Glutamatergic neuron (in vitro differentiated cells): Measurements from ENCODE around the gene SPARC. TPM values are rescaled to one million over a fixed set of nuclear protein-coding genes. Genes with fewer than 3 reads are reported as not detected.

Experiments
- DNase-seq: peaks from one replicate; pipeline ENCODE4 v3.0.0; 2022
- H3K27ac Mint-ChIP-seq: one replicate; pipeline ENCODE4 v1.8.0; 2020; ENCODE audit warnings: mild to moderate bottlenecking, mixed read lengths, inconsistent platforms; ENCODE audit not compliant: unreplicated experiment
- H3K27me3 Mint-ChIP-seq: one replicate; pipeline ENCODE4 v1.8.0; 2020; ENCODE audit warnings: mild to moderate bottlenecking, moderate library complexity, mixed read lengths, inconsistent platforms; ENCODE audit not compliant: unreplicated experiment
- H3K36me3 Mint-ChIP-seq: one replicate; pipeline ENCODE4 v1.8.0; 2020; ENCODE audit warnings: mild to moderate bottlenecking, mixed read lengths, inconsistent platforms; ENCODE audit not compliant: unreplicated experiment
- H3K4me1 Mint-ChIP-seq: one replicate; pipeline ENCODE4 v1.8.0; 2020; ENCODE audit warnings: mild to moderate bottlenecking, low read depth, mixed read lengths, inconsistent platforms; ENCODE audit not compliant: unreplicated experiment
- H3K4me3 Mint-ChIP-seq: one replicate; pipeline ENCODE4 v1.8.0; 2020; ENCODE audit warnings: mild to moderate bottlenecking, mixed read lengths, inconsistent platforms; ENCODE audit not compliant: unreplicated experiment
- H3K9me3 Mint-ChIP-seq: one replicate; pipeline ENCODE4 v1.8.0; 2020; ENCODE audit warnings: mild to moderate bottlenecking, moderate library complexity, mixed read lengths, inconsistent platforms; ENCODE audit not compliant: unreplicated experiment
- CTCF ChIP-seq: fragments of 200-600 bp; sonication (generic); IDR thresholded peaks from one replicate; pipeline ENCODE4 v1.5.0; 2021; ENCODE audit not compliant: partially characterized antibody, unreplicated experiment
- total RNA-seq: library from RNA; stranded (reverse); fragmentation: NEBNext Ultra II Directional; extraction: Animal tissue kit (Norgen Biotek cat#: 25700); gene quantifications from one replicate; pipeline ENCODE4 v1.2.1, GENCODE V29; 2021; ENCODE audit not compliant: unreplicated experiment

Gene SPARC
- total RNA-seq, 1 donor from 2014 or later, result 946 TPM

GRCh38 chr5:151696470-151697061 lies 9.9 kb upstream of the SPARC start:
- H3K4me3 Mint-ChIP-seq, result peak overlapping the region; percentile 84
- H3K27me3 Mint-ChIP-seq, result peaks cover 7% of the 10 kb centered on the region
- peak overlapping the region; percentile 99 for H3K27ac Mint-ChIP-seq
- no peaks in the 10 kb centered on the region for H3K36me3 Mint-ChIP-seq
- H3K4me1 Mint-ChIP-seq, result peaks cover 37% of the 10 kb centered on the region
- peaks cover 4% of the 10 kb centered on the region for H3K9me3 Mint-ChIP-seq
- TF ChIP-seq CTCF, result no peak
- peak; percentile 80 for DNase-seq

DNA sequence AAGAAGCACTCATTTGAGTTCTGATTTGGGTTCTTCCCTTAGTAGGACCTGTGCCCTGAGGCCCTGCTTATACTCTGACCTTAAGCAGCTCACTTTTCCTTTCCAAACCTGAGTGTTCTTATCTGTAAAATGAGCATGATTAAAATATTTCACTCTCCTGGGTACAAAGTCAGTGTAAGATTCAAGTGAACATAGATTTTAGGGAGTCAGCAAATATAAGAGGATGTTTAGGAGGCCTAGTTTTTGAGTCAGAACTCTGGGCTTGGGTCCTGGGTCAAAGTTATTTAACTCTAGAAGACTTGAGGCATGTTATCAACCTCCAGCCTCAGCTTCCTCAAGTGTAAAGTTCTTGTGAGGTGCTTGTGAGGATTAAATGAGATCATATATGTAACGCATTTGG lies 8.7 kb upstream of the SPARC start:
- Mint-ChIP-seq H3K9me3 (peaks cover 4% of the 10 kb centered on the region), H3K27ac (no peak overlapping the region), H3K4me3 (no peak overlapping the region), H3K36me3 (no peaks in the 10 kb centered on the region), H3K4me1 (peaks cover 32% of the 10 kb centered on the region), H3K27me3 (peaks cover 7% of the 10 kb centered on the region)
- DNase-seq, result no peak
- no peak for TF ChIP-seq CTCF

- no peak overlapping the region for H3K4me3 Mint-ChIP-seq
- H3K27me3 Mint-ChIP-seq, result peaks cover 4% of the 10 kb centered on the region
- no peak for TF ChIP-seq CTCF
- no peak overlapping the region for H3K27ac Mint-ChIP-seq
- H3K4me1 Mint-ChIP-seq, result peaks cover 24% of the 10 kb centered on the region
- DNase-seq, result no peak
- no peaks in the 10 kb centered on the region for H3K36me3 Mint-ChIP-seq
- H3K9me3 Mint-ChIP-seq, result peaks cover 3% of the 10 kb centered on the region
These were observed 7.3 kb upstream of the SPARC start for GRCh38 chr5:151694035-151694485.

- H3K4me3 Mint-ChIP-seq, result no peak overlapping the region
- no peaks in the 10 kb centered on the region for H3K36me3 Mint-ChIP-seq
- no peak for DNase-seq
These were observed 5.6 kb upstream of the SPARC start for GRCh38 chr5:151692312-151692711.

More at GRCh38 chr5:151692312-151692711, 5.6 kb upstream of the SPARC start:
- Mint-ChIP-seq H3K4me1 (peaks cover 19% of the 10 kb centered on the region), H3K9me3 (no peaks in the 10 kb centered on the region), H3K27me3 (peaks cover 4% of the 10 kb centered on the region), H3K27ac (no peak overlapping the region)
- TF ChIP-seq CTCF, result no peak
